ENCODE measurements around the gene CFAP46. TPM values are rescaled to one million over a fixed set of nuclear protein-coding genes. Genes with fewer than 3 reads are reported as not detected.

Gene CFAP46
- total and polyA plus RNA-seq, 2 donors: 0.09 to 0.34 TPM

GRCh38 chr10:132877473-132877872 lies 64.9 kb downstream of the CFAP46 start:
- Histone ChIP-seq H3K4me3 (ENCODE audit: low read length in 2 of 2) (no peak overlapping the region), H3K27ac (ENCODE audit: low read depth in 1 of 2, low read length in 1 of 2) (no peak overlapping the region), H3K9me3 (ENCODE audit: control insufficient read depth in 2 of 2, insufficient read depth in 1 of 2, low read length in 1 of 2) (peaks cover 0 to 3% of the 10 kb centered on the region in 2 donors), H3K27me3 (ENCODE audit: control insufficient read depth in 2 of 2, insufficient read depth in 1 of 2, low read length in 1 of 2) (peaks cover 3 to 46% of the 10 kb centered on the region in 2 donors), H3K4me1 (ENCODE audit: control insufficient read depth in 2 of 2, insufficient read depth in 2 of 2, low read length in 2 of 2) (no peaks in the 10 kb centered on the region), H3K36me3 (ENCODE audit: control insufficient read depth in 2 of 2, insufficient read depth in 2 of 2, low read length in 1 of 2) (no peaks in the 10 kb centered on the region)
- no peak for DNase-seq (ENCODE audit: low read depth in 6 of 9, low spot score in 9 of 9)
- WGBS: 95% methylated on average over 12 of the region's 12 CpGs

- no peak overlapping the region for H3K4me3 ChIP-seq (ENCODE audit: low read length in 2 of 2)
- H3K27me3 ChIP-seq (ENCODE audit: control insufficient read depth in 2 of 2, insufficient read depth in 1 of 2, low read length in 1 of 2): peaks cover 0 to 45% of the 10 kb centered on the region in 2 donors
- no peaks in the 10 kb centered on the region for H3K36me3 ChIP-seq (ENCODE audit: control insufficient read depth in 2 of 2, insufficient read depth in 2 of 2, low read length in 1 of 2)
- peaks cover 0 to 3% of the 10 kb centered on the region in 2 donors for H3K9me3 ChIP-seq (ENCODE audit: control insufficient read depth in 2 of 2, insufficient read depth in 1 of 2, low read length in 1 of 2)
- 93% methylated on average over 15 of the region's 15 CpGs for WGBS
- DNase-seq (ENCODE audit: low read depth in 6 of 9, low spot score in 9 of 9): no peak
- no peaks in the 10 kb centered on the region for H3K4me1 ChIP-seq (ENCODE audit: control insufficient read depth in 2 of 2, insufficient read depth in 2 of 2, low read length in 2 of 2)
- no peak overlapping the region for H3K27ac ChIP-seq (ENCODE audit: low read depth in 1 of 2, low read length in 1 of 2)
Observed at GRCh38 chr10:132876993-132877431, 65.4 kb downstream of the CFAP46 start.

GRCh38 chr10:132876131-132876860 lies 66.1 kb downstream of the CFAP46 start:
- WGBS: 93% methylated on average over 18 of the region's 18 CpGs
- Histone ChIP-seq H3K9me3 (ENCODE audit: control insufficient read depth in 2 of 2, insufficient read depth in 1 of 2, low read length in 1 of 2) (peaks cover 0 to 3% of the 10 kb centered on the region in 2 donors), H3K27me3 (ENCODE audit: control insufficient read depth in 2 of 2, insufficient read depth in 1 of 2, low read length in 1 of 2) (peaks cover 0 to 41% of the 10 kb centered on the region in 2 donors), H3K4me1 (ENCODE audit: control insufficient read depth in 2 of 2, insufficient read depth in 2 of 2, low read length in 2 of 2) (no peaks in the 10 kb centered on the region), H3K36me3 (ENCODE audit: control insufficient read depth in 2 of 2, insufficient read depth in 2 of 2, low read length in 1 of 2) (no peaks in the 10 kb centered on the region), H3K4me3 (ENCODE audit: low read length in 2 of 2) (no peak overlapping the region), H3K27ac (ENCODE audit: low read depth in 1 of 2, low read length in 1 of 2) (no peak overlapping the region)
- no peak for DNase-seq (ENCODE audit: low read depth in 6 of 9, low spot score in 9 of 9)

GRCh38 chr10:132875435-132875834 lies 66.9 kb downstream of the CFAP46 start:
- 93% methylated on average over 2 of the region's 2 CpGs for WGBS
- no peak for DNase-seq (ENCODE audit: low read depth in 6 of 9, low spot score in 9 of 9)
- no peak overlapping the region for H3K27ac ChIP-seq (ENCODE audit: low read depth in 1 of 2, low read length in 1 of 2)

GRCh38 chr10:132873395-132873794 lies 69.0 kb downstream of the CFAP46 start:
- no peaks in the 10 kb centered on the region for H3K36me3 ChIP-seq (ENCODE audit: control insufficient read depth in 2 of 2, insufficient read depth in 2 of 2, low read length in 1 of 2)
- no peak overlapping the region for H3K4me3 ChIP-seq (ENCODE audit: low read length in 2 of 2)
- 90% methylated on average over 12 of the region's 12 CpGs for WGBS
- no peak overlapping the region for H3K27ac ChIP-seq (ENCODE audit: low read depth in 1 of 2, low read length in 1 of 2)
- H3K9me3 ChIP-seq (ENCODE audit: control insufficient read depth in 2 of 2, insufficient read depth in 1 of 2, low read length in 1 of 2): peaks cover 0 to 3% of the 10 kb centered on the region in 2 donors
- H3K27me3 ChIP-seq (ENCODE audit: control insufficient read depth in 2 of 2, insufficient read depth in 1 of 2, low read length in 1 of 2): peaks cover 0 to 16% of the 10 kb centered on the region in 2 donors
- DNase-seq (ENCODE audit: low read depth in 6 of 9, low spot score in 9 of 9): no peak
- H3K4me1 ChIP-seq (ENCODE audit: control insufficient read depth in 2 of 2, insufficient read depth in 2 of 2, low read length in 2 of 2): no peaks in the 10 kb centered on the region

More at GRCh38 chr10:132875435-132875834, 66.9 kb downstream of the CFAP46 start:
- peaks cover 0 to 3% of the 10 kb centered on the region in 2 donors for H3K9me3 ChIP-seq (ENCODE audit: control insufficient read depth in 2 of 2, insufficient read depth in 1 of 2, low read length in 1 of 2)
- H3K4me3 ChIP-seq (ENCODE audit: low read length in 2 of 2): no peak overlapping the region
- H3K27me3 ChIP-seq (ENCODE audit: control insufficient read depth in 2 of 2, insufficient read depth in 1 of 2, low read length in 1 of 2): peaks cover 0 to 34% of the 10 kb centered on the region in 2 donors
- no peaks in the 10 kb centered on the region for H3K36me3 ChIP-seq (ENCODE audit: control insufficient read depth in 2 of 2, insufficient read depth in 2 of 2, low read length in 1 of 2)
- no peaks in the 10 kb centered on the region for H3K4me1 ChIP-seq (ENCODE audit: control insufficient read depth in 2 of 2, insufficient read depth in 2 of 2, low read length in 2 of 2)

GRCh38 chr10:132872658-132873057 lies 69.7 kb downstream of the CFAP46 start:
- no peaks in the 10 kb centered on the region for H3K36me3 ChIP-seq (ENCODE audit: control insufficient read depth in 2 of 2, insufficient read depth in 2 of 2, low read length in 1 of 2)
- H3K4me3 ChIP-seq (ENCODE audit: low read length in 2 of 2): no peak overlapping the region
- H3K4me1 ChIP-seq (ENCODE audit: control insufficient read depth in 2 of 2, insufficient read depth in 2 of 2, low read length in 2 of 2): no peaks in the 10 kb centered on the region
- peaks cover 0 to 12% of the 10 kb centered on the region in 2 donors for H3K27me3 ChIP-seq (ENCODE audit: control insufficient read depth in 2 of 2, insufficient read depth in 1 of 2, low read length in 1 of 2)
- H3K9me3 ChIP-seq (ENCODE audit: control insufficient read depth in 2 of 2, insufficient read depth in 1 of 2, low read length in 1 of 2): peaks cover 0 to 3% of the 10 kb centered on the region in 2 donors
- no peak for DNase-seq (ENCODE audit: low read depth in 6 of 9, low spot score in 9 of 9)
- no peak overlapping the region for H3K27ac ChIP-seq (ENCODE audit: low read depth in 1 of 2, low read length in 1 of 2)
- 95% methylated on average over 13 of the region's 13 CpGs for WGBS

GRCh38 chr10:132870426-132870825 lies 71.9 kb downstream of the CFAP46 start:
- 96% methylated on average over 13 of the region's 13 CpGs for WGBS
- Histone ChIP-seq H3K27me3 (ENCODE audit: control insufficient read depth in 2 of 2, insufficient read depth in 1 of 2, low read length in 1 of 2) (peaks cover 0 to 7% of the 10 kb centered on the region in 2 donors), H3K9me3 (ENCODE audit: control insufficient read depth in 2 of 2, insufficient read depth in 1 of 2, low read length in 1 of 2) (peaks cover 0 to under 1% of the 10 kb centered on the region in 2 donors), H3K4me3 (ENCODE audit: low read length in 2 of 2) (no peak overlapping the region), H3K27ac (ENCODE audit: low read depth in 1 of 2, low read length in 1 of 2) (no peak overlapping the region), H3K36me3 (ENCODE audit: control insufficient read depth in 2 of 2, insufficient read depth in 2 of 2, low read length in 1 of 2) (no peaks in the 10 kb centered on the region), H3K4me1 (ENCODE audit: control insufficient read depth in 2 of 2, insufficient read depth in 2 of 2, low read length in 2 of 2) (peaks cover under 1 to 1% of the 10 kb centered on the region in 2 donors)
- DNase-seq (ENCODE audit: low read depth in 6 of 9, low spot score in 9 of 9): no peak

GRCh38 chr10:132869621-132870020 lies 72.7 kb downstream of the CFAP46 start:
- WGBS: 96% methylated on average over 16 of the region's 16 CpGs
- no peaks in the 10 kb centered on the region for H3K9me3 ChIP-seq (ENCODE audit: control insufficient read depth in 2 of 2, insufficient read depth in 1 of 2, low read length in 1 of 2)
- H3K4me3 ChIP-seq (ENCODE audit: low read length in 2 of 2): no peak overlapping the region
- H3K4me1 ChIP-seq (ENCODE audit: control insufficient read depth in 2 of 2, insufficient read depth in 2 of 2, low read length in 2 of 2): peaks cover 9% of the 10 kb centered on the region in 2 donors
- DNase-seq (ENCODE audit: low read depth in 6 of 9, low spot score in 9 of 9): no peak
- H3K27me3 ChIP-seq (ENCODE audit: control insufficient read depth in 2 of 2, insufficient read depth in 1 of 2, low read length in 1 of 2): peaks cover 0 to 6% of the 10 kb centered on the region in 2 donors
- H3K36me3 ChIP-seq (ENCODE audit: control insufficient read depth in 2 of 2, insufficient read depth in 2 of 2, low read length in 1 of 2): no peaks in the 10 kb centered on the region
- H3K27ac ChIP-seq (ENCODE audit: low read depth in 1 of 2, low read length in 1 of 2): no peak overlapping the region

- peaks cover 0 to 6% of the 10 kb centered on the region in 2 donors for H3K27me3 ChIP-seq (ENCODE audit: control insufficient read depth in 2 of 2, insufficient read depth in 1 of 2, low read length in 1 of 2)
- DNase-seq (ENCODE audit: low read depth in 6 of 9, low spot score in 9 of 9): no peak
- peaks cover 15% of the 10 kb centered on the region in 2 donors for H3K4me1 ChIP-seq (ENCODE audit: control insufficient read depth in 2 of 2, insufficient read depth in 2 of 2, low read length in 2 of 2)
Observed at GRCh38 chr10:132868995-132869394, 73.4 kb downstream of the CFAP46 start.

More at GRCh38 chr10:132868995-132869394, 73.4 kb downstream of the CFAP46 start:
- Histone ChIP-seq H3K4me3 (ENCODE audit: low read length in 2 of 2) (no peak overlapping the region), H3K27ac (ENCODE audit: low read depth in 1 of 2, low read length in 1 of 2) (no peak overlapping the region), H3K9me3 (ENCODE audit: control insufficient read depth in 2 of 2, insufficient read depth in 1 of 2, low read length in 1 of 2) (peaks cover 0 to 3% of the 10 kb centered on the region in 2 donors), H3K36me3 (ENCODE audit: control insufficient read depth in 2 of 2, insufficient read depth in 2 of 2, low read length in 1 of 2) (no peaks in the 10 kb centered on the region)
- WGBS: 94% methylated on average over 26 of the region's 26 CpGs
